GM23338 (cell line): ENCODE results near the gene CES2. TPM values are rescaled to one million over a fixed set of nuclear protein-coding genes. Genes with fewer than 3 reads are reported as not detected.

Source experiments
- ATAC-seq: fragments of 200-7000 bp; cut with Tn5 transposase; 3 replicates; pipeline ENCODE4 v1.9.1; 2020
- DNase-seq: peaks from one replicate; pipeline ENCODE4 v3.0.0-alpha.2; 2015; ENCODE audit warnings: low spot score
- H2AFZ ChIP-seq: fragments of 200-600 bp; sonication (generic); 2 replicates; pipeline ENCODE4 v1.8.0; 2016; ENCODE audit warnings: antibody characterized with exemption, mild to moderate bottlenecking, moderate library complexity
- H3F3A ChIP-seq: fragments of 200-600 bp; sonication (generic); replicated peaks from 2 replicates; pipeline ENCODE4 v1.8.0; 2017; ENCODE audit warnings: antibody characterized with exemption, mixed run types, low read depth
- H3K27ac ChIP-seq: fragments of 200-600 bp; sonication (generic); 2 replicates; pipeline ENCODE4 v1.6.1; 2016; ENCODE audit warnings: low read depth
- H3K27me3 ChIP-seq: fragments of 200-600 bp; sonication (generic); 2 replicates; pipeline ENCODE4 v1.8.0; 2016; ENCODE audit warnings: mild to moderate bottlenecking, mixed run types, moderate library complexity; ENCODE audit not compliant: insufficient read depth
- H3K36me3 ChIP-seq: fragments of 200-600 bp; sonication (generic); 2 replicates; pipeline ENCODE4 v1.8.0; 2016; ENCODE audit warnings: mild to moderate bottlenecking; ENCODE audit not compliant: insufficient read depth
- H3K4me1 ChIP-seq: fragments of 200-600 bp; sonication (generic); 2 replicates; pipeline ENCODE4 v1.8.0; 2016; ENCODE audit warnings: mild to moderate bottlenecking, moderate library complexity; ENCODE audit not compliant: insufficient read depth
- H3K4me2 ChIP-seq: fragments of 200-600 bp; sonication (generic); 2 replicates; pipeline ENCODE4 v1.7.1; 2017; ENCODE audit warnings: mixed run types
- H3K4me3 ChIP-seq: fragments of 200-600 bp; sonication (generic); 2 replicates; pipeline ENCODE4 v1.6.1; 2016; ENCODE audit warnings: mixed run types
- H3K79me2 ChIP-seq: fragments of 200-600 bp; sonication (generic); replicated peaks from 2 replicates; pipeline ENCODE4 v1.8.0; 2017; ENCODE audit warnings: mild to moderate bottlenecking; ENCODE audit not compliant: insufficient read depth
- H3K9me2 ChIP-seq: fragments of 200-600 bp; sonication (generic); 2 replicates; pipeline ENCODE4 v1.8.0; 2017; ENCODE audit not compliant: insufficient read depth
- H4K20me1 ChIP-seq: fragments of 200-600 bp; sonication (generic); replicated peaks from 2 replicates; pipeline ENCODE4 v1.8.0; 2017; ENCODE audit warnings: mild to moderate bottlenecking; ENCODE audit not compliant: insufficient read depth
- H3K27ac Mint-ChIP-seq: 2 replicates; pipeline ENCODE4 v1.8.0; 2020; ENCODE audit warnings: inconsistent platforms, mild to moderate bottlenecking, moderate library complexity, mixed read lengths
- H3K27me3 Mint-ChIP-seq: 3 replicates; pipeline ENCODE4 v1.8.0; 2022; ENCODE audit warnings: low read depth, mild to moderate bottlenecking, moderate library complexity, mixed read lengths, inconsistent platforms; ENCODE audit not compliant: insufficient read depth, poor library complexity
- H3K36me3 Mint-ChIP-seq: 3 replicates; pipeline ENCODE4 v1.8.0; 2021; ENCODE audit warnings: low read depth, mild to moderate bottlenecking, inconsistent platforms, moderate library complexity, mixed read lengths
- H3K4me1 Mint-ChIP-seq: 3 replicates; pipeline ENCODE4 v1.8.0; 2020; ENCODE audit warnings: mild to moderate bottlenecking, inconsistent platforms, mixed read lengths
- H3K4me3 Mint-ChIP-seq: 3 replicates; pipeline ENCODE4 v1.8.0; 2021; ENCODE audit warnings: moderate library complexity, mild to moderate bottlenecking, inconsistent platforms, mixed read lengths
- H3K9me3 Mint-ChIP-seq: 3 replicates; pipeline ENCODE4 v1.8.0; 2020; ENCODE audit warnings: moderate library complexity, mild to moderate bottlenecking, inconsistent platforms, mixed read lengths
- JUNB ChIP-seq: IDR thresholded peaks from one replicate; pipeline ENCODE4 v1.6.1; 2016; ENCODE audit warnings: antibody characterized with exemption; ENCODE audit not compliant: unreplicated experiment
- POLR2AphosphoS5 ChIP-seq: IDR thresholded peaks from 2 replicates; pipeline ENCODE4 v1.6.1; 2016; ENCODE audit warnings: antibody characterized with exemption, low read depth
- REST ChIP-seq: IDR thresholded peaks from one replicate; pipeline ENCODE4 v1.6.1; 2018; ENCODE audit warnings: antibody characterized with exemption; ENCODE audit not compliant: unreplicated experiment
- ZNF114 ChIP-seq: fragments of 250-450 bp; sonication (Bioruptor Pico); IDR thresholded peaks from 2 replicates; pipeline ENCODE4 v1.5.0; 2020; ENCODE audit warnings: mild to moderate bottlenecking, moderate library complexity
- ZNF331 ChIP-seq: fragments of 250-450 bp; sonication (Bioruptor Pico); IDR thresholded peaks from 2 replicates; pipeline ENCODE4 v1.5.0; 2020; ENCODE audit warnings: low read depth, mild to moderate bottlenecking, moderate library complexity
- ZNF462 ChIP-seq: fragments of 250-450 bp; sonication (Bioruptor Pico); IDR thresholded peaks from 2 replicates; pipeline ENCODE4 v1.5.0; 2020; ENCODE audit warnings: mild to moderate bottlenecking, moderate library complexity
- polyA plus RNA-seq: library from polyadenylated mRNA; unstranded; fragments of >200 nt; fragmentation: Nextera tagmentation; extraction: Ambion mirVana; gene quantifications from 2 replicates; pipeline ENCODE4 v1.2.1, GENCODE V29; 2016
- total RNA-seq: library from RNA; depleted of rRNA; stranded (reverse); fragments of >200 nt; shearing (Covaris generic); gene quantifications from 2 replicates; pipeline ENCODE4 v1.2.3, GENCODE V29; 2014

CES2 gene
- total and polyA plus RNA-seq, 2 experiments from 2014 or later: 5.0 to 9.3 TPM

GRCh38 chr16:66895689-66895979 lies 39.7 kb upstream of the CES2 start (continued):
- TF ChIP-seq ZNF462 (CRISPR knock-in tag) (no peak), POLR2AphosphoS5 (no peak), ZNF331 (CRISPR knock-in tag) (no peak)

- DNase-seq: no peak
- Histone ChIP-seq H3K4me2 (no peak overlapping the region), H3K27me3 (no peaks in the 10 kb centered on the region), H3K9me2 (no peaks in the 10 kb centered on the region), H2AFZ (no peak overlapping the region), H3K27ac (no peak overlapping the region), H3K79me2 (no peaks in the 10 kb centered on the region), H3K4me3 (no peak overlapping the region), H3K4me1 (peaks cover 8% of the 10 kb centered on the region; the same call in 1 of the 2 replicates), H3K36me3 (no peaks in the 10 kb centered on the region), H3F3A (0 out of 2 replicates have a peak, but pooled peaks cover 4% of the 10 kb centered on the region), H4K20me1 (no peaks in the 10 kb centered on the region; the same call in 1 of the 2 replicates)
- no peaks in the 10 kb centered on the region; the same call in 2 of the 3 replicates for H3K9me3 Mint-ChIP-seq
- H3K27me3 Mint-ChIP-seq: peaks cover 8% of the 10 kb centered on the region
- ATAC-seq: no peak
- peaks cover 10% of the 10 kb centered on the region; the same call in 2 of the 3 replicates for H3K4me1 Mint-ChIP-seq
- H3K36me3 Mint-ChIP-seq: peaks cover 5% of the 10 kb centered on the region; the same call in 1 of the 3 replicates
- no peak overlapping the region for H3K4me3 Mint-ChIP-seq
- no peak overlapping the region for H3K27ac Mint-ChIP-seq
- TF ChIP-seq JUNB: no peak
- TF ChIP-seq ZNF114: no peak
- no peak for TF ChIP-seq ZNF462 (CRISPR knock-in tag)
- no peak for TF ChIP-seq REST
- TF ChIP-seq POLR2AphosphoS5: no peak
Measured at GRCh38 chr16:66895999-66896398, 39.3 kb upstream of the CES2 start.
